PC-3 (cell line): ENCODE data around the gene ENDOG.

Source experiments
- CTCF ChIP-seq: fragments of 300-600 bp; sonication (generic); conservative IDR thresholded peaks from 2 replicates; pipeline ENCODE4 v1.5.1; 2017; ENCODE audit warnings: antibody characterized with exemption, low read depth, mild to moderate bottlenecking, low read length
- EZH2 ChIP-seq: fragments of 300-600 bp; sonication (generic); IDR thresholded peaks from one replicate; pipeline ENCODE4 v1.6.1; 2017; ENCODE audit warnings: antibody characterized with exemption, mild to moderate bottlenecking, low read length; ENCODE audit not compliant: unreplicated experiment
- EZH2phosphoT487 ChIP-seq: fragments of 300-600 bp; sonication (generic); IDR thresholded peaks from 2 replicates; pipeline ENCODE4 v1.6.1; 2018; ENCODE audit warnings: mild to moderate bottlenecking, antibody characterized with exemption, low read length, borderline replicate concordance

- TF ChIP-seq CTCF (no peak), EZH2 (no peak), EZH2phosphoT487 (no peak)
Measured at GRCh38 chr9:128828267-128828666, 10.0 kb downstream of the ENDOG start.
